HepG2 (cell line): ENCODE data around the gene CBFA2T2. TPM values are rescaled to one million over a fixed set of nuclear protein-coding genes. Genes with fewer than 3 reads are reported as not detected.

Source experiments
- ADNP ChIP-seq: sonication (generic); formaldehyde crosslinking; IDR thresholded peaks from 2 replicates; pipeline ENCODE4 v1.4.0; 2020; ENCODE audit warnings: missing genetic modification reagents
- CENPT ChIP-seq: sonication (generic); formaldehyde crosslinking; IDR thresholded peaks from 2 replicates; pipeline ENCODE4 v1.8.0; 2022; ENCODE audit warnings: low read depth, mild to moderate bottlenecking, moderate library complexity, missing genetic modification reagents
- CHCHD3 ChIP-seq: sonication (generic); formaldehyde crosslinking; IDR thresholded peaks from 2 replicates; pipeline ENCODE4 v1.8.0; 2022; ENCODE audit warnings: mild to moderate bottlenecking, missing genetic modification reagents, moderate library complexity
- FOXP4 ChIP-seq: sonication (generic); formaldehyde crosslinking; IDR thresholded peaks from 2 replicates; pipeline ENCODE4 v1.4.0; 2020; ENCODE audit warnings: missing genetic modification reagents
- GFI1 ChIP-seq: sonication (generic); formaldehyde crosslinking; IDR thresholded peaks from 2 replicates; pipeline ENCODE4 v1.5.0; 2020; ENCODE audit warnings: missing genetic modification reagents, mild to moderate bottlenecking, borderline replicate concordance
- HDAC2 ChIP-seq: sonication (generic); formaldehyde crosslinking; IDR thresholded peaks from 2 replicates; pipeline ENCODE4 v1.4.0; 2020; ENCODE audit warnings: missing genetic modification reagents
- HMG20A ChIP-seq: IDR thresholded peaks from 2 replicates; pipeline ENCODE4 v1.6.1; 2016; ENCODE audit warnings: borderline replicate concordance
- IKZF4 ChIP-seq: sonication (generic); formaldehyde crosslinking; IDR thresholded peaks from 2 replicates; pipeline ENCODE4 v1.5.1; 2020; ENCODE audit warnings: borderline replicate concordance, mild to moderate bottlenecking, low read depth, missing genetic modification reagents; ENCODE audit errors: not compliant biosample characterization
- KDM6A ChIP-seq: IDR thresholded peaks from 2 replicates; pipeline ENCODE4 v1.6.1; 2016; ENCODE audit warnings: low read depth
- KMT2B ChIP-seq: IDR thresholded peaks from 2 replicates; pipeline ENCODE4 v1.6.1; 2016; ENCODE audit warnings: missing genetic modification reagents, missing compliant biosample characterization
- MLLT10 ChIP-seq: sonication (generic); formaldehyde crosslinking; IDR thresholded peaks from 2 replicates; pipeline ENCODE4 v1.4.0; 2020; ENCODE audit warnings: missing genetic modification reagents
- MXD3 ChIP-seq: IDR thresholded peaks from 2 replicates; pipeline ENCODE4 v1.6.1; 2016; ENCODE audit warnings: mild to moderate bottlenecking, missing biosample characterization, missing genetic modification reagents
- PLSCR1 ChIP-seq: sonication (generic); formaldehyde crosslinking; IDR thresholded peaks from 2 replicates; pipeline ENCODE4 v1.5.0; 2020; ENCODE audit warnings: missing genetic modification reagents, mild to moderate bottlenecking, borderline replicate concordance
- POLR2AphosphoS5 ChIP-seq: IDR thresholded peaks from 2 replicates; pipeline ENCODE4 v1.6.1; 2012; ENCODE audit warnings: low read depth, low read length
- SALL1 ChIP-seq: sonication (generic); formaldehyde crosslinking; IDR thresholded peaks from 2 replicates; pipeline ENCODE4 v1.8.0; 2022; ENCODE audit warnings: mild to moderate bottlenecking, missing genetic modification reagents
- SIN3A ChIP-seq: IDR thresholded peaks from 2 replicates; pipeline ENCODE4 v1.6.1; 2011; ENCODE audit warnings: low read depth, mild to moderate bottlenecking, control low read depth, low read length, borderline replicate concordance
- SRSF4 ChIP-seq: fragments of 200-400 bp; formaldehyde crosslinking; IDR thresholded peaks from one replicate; pipeline ENCODE4 v1.6.1; 2018; ENCODE audit warnings: mild to moderate bottlenecking, low read depth, low read length, moderate library complexity; ENCODE audit not compliant: poor library complexity, severe bottlenecking
- SSRP1 ChIP-seq: IDR thresholded peaks from 2 replicates; pipeline ENCODE4 v1.6.1; 2016; ENCODE audit warnings: control low read depth
- TBP ChIP-seq: sonication (generic); formaldehyde crosslinking; IDR thresholded peaks from 2 replicates; pipeline ENCODE4 v1.5.0; 2020; ENCODE audit warnings: missing genetic modification reagents
- ZMYM4 ChIP-seq: sonication (generic); formaldehyde crosslinking; IDR thresholded peaks from 2 replicates; pipeline ENCODE4 v1.8.1; 2023; ENCODE audit warnings: mild to moderate bottlenecking, missing genetic modification reagents
- ZNF124 ChIP-seq: sonication (generic); formaldehyde crosslinking; IDR thresholded peaks from 2 replicates; pipeline ENCODE4 v1.4.0; 2020; ENCODE audit warnings: missing genetic modification reagents
- ZNF547 ChIP-seq: sonication (generic); formaldehyde crosslinking; IDR thresholded peaks from 2 replicates; pipeline ENCODE4 v1.5.1; 2020; ENCODE audit warnings: mild to moderate bottlenecking, missing genetic modification reagents
- ZNF652 ChIP-seq: IDR thresholded peaks from 2 replicates; pipeline ENCODE4 v1.6.1; 2016; ENCODE audit warnings: low read depth, borderline replicate concordance
- ZNF75D ChIP-seq: sonication (generic); formaldehyde crosslinking; IDR thresholded peaks from 2 replicates; pipeline ENCODE4 v1.8.1; 2023; ENCODE audit warnings: missing genetic modification reagents, mild to moderate bottlenecking, borderline replicate concordance
- ZNF792 ChIP-seq: IDR thresholded peaks from 2 replicates; pipeline ENCODE4 v1.6.1; 2016
- ZSCAN21 ChIP-seq: sonication (generic); formaldehyde crosslinking; IDR thresholded peaks from 2 replicates; pipeline ENCODE4 v1.8.0; 2022; ENCODE audit warnings: mild to moderate bottlenecking, missing genetic modification reagents, moderate library complexity, borderline replicate concordance
- ZSCAN25 ChIP-seq: sonication (generic); formaldehyde crosslinking; IDR thresholded peaks from 2 replicates; pipeline ENCODE4 v1.8.0; 2022; ENCODE audit warnings: mild to moderate bottlenecking, missing genetic modification reagents
- ZSCAN30 ChIP-seq: sonication (generic); formaldehyde crosslinking; IDR thresholded peaks from 2 replicates; pipeline ENCODE4 v1.5.0; 2020; ENCODE audit warnings: mild to moderate bottlenecking, missing genetic modification reagents
- polyA plus RNA-seq, 8 experiments: library from polyadenylated mRNA; depleted of rRNA in 3 of 8; stranded (reverse) in 7 of 8; unstranded in 1 of 8; fragments of >200 nt; fragmentation: Illumina TruSeq in 4 of 8; extraction: Trizol in 4 of 8; gene quantifications; 2 replicates each; pipeline versions ENCODE4 v1.2.1 to v1.2.3, GENCODE V29; 2011 to 2016; ENCODE audit warnings: low read depth in 4 of 8, missing spikeins in 1 of 8, mixed read lengths in 1 of 8; ENCODE audit not compliant: insufficient read depth in 1 of 8
- total RNA-seq, 5 experiments: library from RNA; depleted of rRNA; stranded (reverse); fragments of >200 nt; fragmentation: Illumina TruSeq; extraction: Trizol; gene quantifications; 2 replicates each; pipeline ENCODE4 v1.2.3, GENCODE V29; 2016; ENCODE audit warnings: low read depth in 1 of 5

The CBFA2T2 gene
- total and polyA plus RNA-seq, 2 of the 13 experiments (the other 11 are each of a cell fraction or from before 2014, with no cell fraction given) = 6.3 to 21.2 TPM

GRCh38 chr20:33531047-33531877 is 41.4 kb downstream of the CBFA2T2 start (continued):
- TF ChIP-seq CHCHD3 (CRISPR knock-in tag) (no peak), PLSCR1 (CRISPR knock-in tag) (no peak), POLR2AphosphoS5 (no peak), KDM6A (CRISPR knock-in tag) (no peak), ZSCAN25 (no peak), KMT2B (CRISPR knock-in tag) (no peak), GFI1 (CRISPR knock-in tag) (no peak), HMG20A (no peak), ZSCAN30 (no peak), IKZF4 (CRISPR knock-in tag) (no peak), SRSF4 (no peak), MXD3 (CRISPR knock-in tag) (no peak), ZNF547 (CRISPR knock-in tag) (no peak), ZNF652 (CRISPR knock-in tag) (peak; percentile 72; the same call in 1 of the 2 replicates), SALL1 (CRISPR knock-in tag) (no peak), ZMYM4 (CRISPR knock-in tag) (peak; percentile 22; the same call in 1 of the 2 replicates), ZNF792 (CRISPR knock-in tag) (peak; percentile 98), ZNF75D (no peak), CENPT (CRISPR knock-in tag) (no peak), HDAC2 (CRISPR knock-in tag) (no peak), TBP (no peak), FOXP4 (CRISPR knock-in tag) (peak; percentile 24; the same call in 1 of the 2 replicates), ADNP (CRISPR knock-in tag) (no peak), MLLT10 (CRISPR knock-in tag) (no peak), SIN3A (no peak), ZSCAN21 (CRISPR knock-in tag) (0 out of 2 replicates have a peak, but pooled peaks have one; percentile 25), ZNF124 (CRISPR knock-in tag) (0 out of 2 replicates have a peak, but pooled peaks have one; percentile 32), SSRP1 (no peak)
